Body of pancreas (tissue), 4 donors: ENCODE measurements around the gene HMHB1.

Experiments
- CTCF ChIP-seq, 7 experiments: fragments of 450-650 bp in 4 of 7; fragments of 200-600 bp in 3 of 7; sonication (generic) in 3 of 7; IDR thresholded peaks; one replicate each; pipeline ENCODE4 v1.5.1; 2016 to 2019; ENCODE audit warnings: antibody characterized with exemption in 7 of 7
- POLR2A ChIP-seq, 3 donors: fragments of 450-650 bp; IDR thresholded peaks; one replicate each; pipeline ENCODE4 v1.6.1; 2016; ENCODE audit warnings: antibody characterized with exemption in 3 of 3, mild to moderate bottlenecking in 2 of 3

DNA sequence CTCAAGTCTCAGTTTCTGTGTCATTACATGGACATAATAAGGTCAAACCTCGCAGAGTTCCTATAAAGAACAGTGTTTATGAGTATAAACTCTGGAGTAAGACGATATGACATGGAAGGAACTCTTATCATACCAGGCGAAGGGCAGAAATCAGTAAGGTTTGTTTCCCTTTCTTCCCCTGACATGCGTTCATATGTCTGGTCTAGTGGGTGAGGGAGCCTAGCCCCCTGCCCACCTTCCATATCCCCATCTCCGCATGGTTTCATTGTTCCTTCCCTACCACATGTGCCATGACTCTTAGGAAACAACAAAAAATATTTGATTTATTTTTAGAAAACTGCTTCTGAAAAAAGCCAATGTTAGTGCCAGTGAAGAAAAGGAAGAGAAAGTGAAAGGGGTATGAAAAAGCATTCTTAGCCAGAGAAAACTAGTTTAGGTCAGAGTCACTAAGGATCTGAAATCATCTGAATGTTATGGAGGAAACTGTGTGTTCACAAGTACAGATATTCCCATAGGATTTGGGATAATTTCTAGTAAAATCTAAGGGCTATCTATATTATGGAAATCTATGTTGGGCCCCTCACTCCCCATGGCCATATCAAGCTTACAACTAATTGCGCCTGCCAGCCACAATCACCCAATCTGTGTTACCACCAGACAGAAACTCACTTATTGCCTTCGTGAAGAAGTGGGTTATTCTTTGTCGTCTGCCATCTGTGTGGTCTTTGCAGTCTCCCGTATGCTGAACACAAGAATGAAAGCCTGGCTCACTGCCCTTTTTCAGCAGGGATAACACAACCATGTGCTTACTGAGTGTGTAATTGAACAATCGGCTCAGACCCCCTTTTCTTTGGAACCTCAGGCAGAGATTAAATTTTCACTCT lies 19.9 kb upstream of the HMHB1 start:
- TF ChIP-seq CTCF (IDR thresholded peaks at IDR 0.05) (no peak), POLR2A (IDR thresholded peaks at IDR 0.05) (no peak)
